HCEC 1CT (cell line): ENCODE measurements around the gene CKMT2.

Experiments
- DNase-seq: peaks from one replicate; pipeline ENCODE4 v3.0.0-alpha.2; 2017

CKMT2 gene

DNA sequence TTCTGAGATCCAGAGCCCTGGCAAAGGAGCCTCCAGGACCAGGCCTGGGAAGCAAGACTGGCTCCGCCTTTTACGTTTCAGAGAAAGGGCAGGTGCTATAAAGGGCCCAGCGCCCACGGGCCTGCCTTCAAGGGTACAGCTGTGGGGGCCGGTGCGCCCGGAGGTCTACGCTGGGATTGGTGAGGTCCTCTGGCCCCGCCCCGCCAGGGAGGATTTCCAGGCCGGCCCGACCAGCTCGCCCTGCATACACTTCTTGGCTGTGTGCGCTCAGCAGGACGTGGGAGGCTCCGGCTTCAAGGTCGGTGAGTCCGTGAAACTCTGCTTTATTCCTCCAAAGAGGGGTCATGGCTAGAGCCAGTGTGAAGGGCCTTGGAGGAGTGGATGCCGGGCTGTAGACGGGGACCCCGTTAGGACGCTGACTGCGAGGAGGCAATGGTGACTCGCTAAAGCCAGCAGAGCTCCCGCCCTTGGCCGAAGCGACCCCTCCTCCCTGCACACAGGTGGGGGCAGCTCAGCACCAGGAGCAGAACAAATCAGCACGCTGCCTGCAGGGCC lies at the start of gene CKMT2:
Gene CKMT2, plus strand, starts transcription at position 243 of the 555 bp plus-strand sequence. CDS start 17,811 bp downstream, outside the sequence.
- no peak for DNase-seq

DNA sequence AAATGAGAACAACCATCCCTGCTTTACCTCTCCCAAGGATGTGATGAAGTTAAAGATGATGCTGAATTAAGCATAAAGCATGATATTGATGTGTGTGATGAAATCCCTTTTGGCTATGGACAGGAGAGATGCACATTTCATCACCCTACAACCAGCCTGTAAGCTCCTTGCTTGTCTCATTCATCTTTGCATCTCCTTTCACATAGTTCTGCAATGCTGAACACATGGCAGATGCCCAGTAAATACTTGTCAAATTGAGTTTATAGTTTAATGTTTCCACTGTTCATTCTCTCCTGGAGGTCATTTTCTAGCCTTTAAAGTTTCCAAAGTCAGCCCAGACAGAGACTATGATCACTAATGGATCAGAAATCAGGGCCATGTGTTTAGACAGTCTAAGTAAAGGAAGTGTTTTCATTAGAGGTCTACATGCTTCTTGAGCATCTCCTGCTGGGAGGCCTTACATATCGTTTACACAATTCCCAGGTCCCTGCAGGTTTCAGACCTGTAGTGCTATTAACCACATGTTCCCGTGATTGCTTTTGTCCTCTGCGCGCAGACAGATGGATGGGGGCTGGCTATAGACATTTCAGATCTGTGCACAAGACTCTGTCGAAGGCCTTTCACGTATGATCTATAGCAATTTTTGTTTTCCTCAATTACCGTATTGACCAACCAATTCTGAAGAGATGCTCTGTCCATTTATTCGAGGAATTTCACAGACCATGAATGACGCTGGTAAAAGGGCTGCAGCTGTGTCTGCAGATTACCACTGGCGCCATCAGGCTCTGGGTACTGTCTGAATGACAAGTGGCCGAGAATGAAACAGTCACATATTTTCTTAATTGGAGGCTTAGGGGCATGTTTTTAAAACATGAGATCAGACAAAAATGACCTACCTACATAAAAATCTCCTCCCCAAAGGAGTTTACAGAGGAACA lies 49.0 kb upstream of the CKMT2 start:
- DNase-seq = no peak

DNA sequence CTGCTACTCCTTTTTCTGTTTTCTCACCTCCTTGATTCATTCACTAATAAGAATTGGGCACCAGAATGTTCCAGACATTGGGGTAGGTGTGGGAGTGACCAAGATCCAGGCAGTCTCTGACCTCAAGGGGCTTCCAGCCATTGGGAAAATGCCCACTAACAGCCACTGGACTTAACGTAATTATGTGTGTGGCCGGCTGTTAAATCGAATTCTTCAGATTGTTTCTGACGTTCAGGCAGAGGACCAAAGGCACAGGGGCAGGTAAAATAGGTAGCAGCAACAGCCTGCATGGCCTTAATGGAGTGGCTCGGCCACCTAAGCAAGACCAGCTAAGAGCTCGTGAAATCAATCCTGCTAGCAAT lies 48.4 kb upstream of the CKMT2 start:
- no peak for DNase-seq

DNA sequence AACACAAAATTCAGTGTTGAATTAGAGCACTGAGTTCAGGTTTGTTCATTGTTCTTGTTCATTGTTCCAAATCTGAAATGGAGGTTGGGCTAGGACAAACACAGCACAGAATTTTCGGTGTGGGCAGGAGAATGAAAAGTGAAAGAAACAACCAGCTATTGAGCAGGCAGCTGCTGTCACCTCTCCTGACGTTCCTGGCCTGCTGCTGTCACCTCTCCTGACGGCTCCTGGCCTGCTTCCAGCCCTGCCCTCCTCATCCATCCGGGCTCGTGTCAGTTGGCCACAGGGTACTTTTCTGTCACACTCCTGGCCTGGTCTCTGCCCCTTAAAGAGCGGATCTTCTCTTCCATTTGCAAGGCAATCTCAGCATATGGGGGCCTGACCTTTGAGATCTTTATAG lies 45.2 kb upstream of the CKMT2 start:
- DNase-seq = no peak

GRCh38 chr5:81188962-81189361 lies 44.2 kb upstream of the CKMT2 start:
- no peak for DNase-seq

GRCh38 chr5:81189875-81190498 lies 43.1 kb upstream of the CKMT2 start:
- DNase-seq = no peak

DNA sequence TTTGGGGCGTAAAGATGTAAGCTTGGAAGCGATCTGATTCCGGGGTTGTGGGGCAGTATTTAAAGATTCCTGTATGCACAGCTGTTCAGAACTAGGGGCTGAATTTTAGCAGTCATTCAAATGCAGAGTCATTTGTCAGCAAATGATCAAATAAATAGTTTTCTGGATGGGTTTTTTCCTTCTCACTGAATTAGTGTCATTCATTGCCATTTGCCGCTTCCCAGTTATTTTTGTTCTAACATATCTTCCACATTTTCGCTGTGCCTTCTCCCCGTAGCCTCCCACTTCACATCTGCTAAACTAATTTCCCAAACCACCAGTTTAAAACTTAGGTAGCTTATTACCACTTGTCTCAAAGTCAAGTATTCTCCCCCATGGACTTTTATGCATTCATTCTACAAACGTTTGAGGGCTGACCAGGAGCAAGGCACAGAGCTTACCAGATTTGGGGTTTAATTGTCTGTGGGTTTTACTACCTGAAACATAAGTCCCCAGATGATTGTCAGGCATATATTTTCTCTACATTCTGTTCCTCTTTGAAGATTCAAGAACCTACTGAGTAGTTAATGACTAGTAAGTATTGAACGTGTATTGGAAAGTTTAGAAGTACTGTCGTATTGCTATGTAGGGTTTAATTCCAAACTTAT lies 41.3 kb upstream of the CKMT2 start:
- no peak for DNase-seq

GRCh38 chr5:81192373-81192750 lies 40.8 kb upstream of the CKMT2 start:
- DNase-seq = no peak

- DNase-seq = peak; percentile 50
These were observed 38.3 kb upstream of the CKMT2 start for GRCh38 chr5:81194633-81195334.

- DNase-seq = no peak
These were observed 37.7 kb upstream of the CKMT2 start for GRCh38 chr5:81195335-81195929.

GRCh38 chr5:81202655-81203054 lies 30.5 kb upstream of the CKMT2 start:
- no peak for DNase-seq

- no peak for DNase-seq
These were observed 29.4 kb upstream of the CKMT2 start for GRCh38 chr5:81203729-81204128.

- no peak for DNase-seq
These were observed 28.9 kb upstream of the CKMT2 start for GRCh38 chr5:81204205-81204604.

DNA sequence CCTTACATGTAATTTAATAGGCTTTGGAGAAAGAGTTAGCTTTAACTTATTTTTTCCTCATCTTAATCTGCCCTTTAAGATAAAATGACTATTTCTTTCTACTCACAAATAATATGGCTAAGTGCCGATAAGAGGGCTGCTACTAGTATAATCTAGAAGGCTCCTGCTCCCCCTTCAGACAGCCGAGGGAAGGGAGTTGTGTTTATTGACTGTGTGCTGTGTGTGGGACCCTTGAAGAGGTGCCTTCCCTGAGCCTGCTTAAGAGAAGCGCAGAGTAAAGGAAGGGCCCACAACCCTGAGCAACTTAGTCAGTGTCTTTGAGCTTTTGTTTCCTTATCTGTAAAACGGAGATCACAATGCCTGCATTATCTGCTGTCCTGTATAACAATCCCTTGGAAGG lies 28.1 kb upstream of the CKMT2 start:
- no peak for DNase-seq

- peak; percentile 13 for DNase-seq
These were observed 26.1 kb upstream of the CKMT2 start for GRCh38 chr5:81207009-81207408.

DNA sequence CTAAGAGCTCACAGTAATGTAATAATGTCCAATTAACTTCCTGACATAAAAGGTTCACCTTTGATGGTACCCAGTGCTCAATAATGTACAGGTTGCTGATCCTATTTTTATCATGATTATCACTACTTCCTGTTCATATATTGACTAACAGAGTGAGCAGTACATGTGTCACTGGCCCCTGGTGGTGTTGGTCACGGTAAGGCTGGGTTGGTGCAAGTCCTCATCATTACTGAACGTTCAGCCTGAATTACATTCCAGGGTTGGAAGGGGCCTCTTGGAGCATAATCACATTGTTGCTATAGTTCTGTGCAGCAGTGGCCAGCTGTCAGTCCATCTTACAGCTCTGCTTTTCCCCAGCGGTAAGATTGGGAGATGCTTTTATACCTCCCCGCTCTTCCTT lies 24.2 kb upstream of the CKMT2 start:
- DNase-seq = peak; percentile 50

DNA sequence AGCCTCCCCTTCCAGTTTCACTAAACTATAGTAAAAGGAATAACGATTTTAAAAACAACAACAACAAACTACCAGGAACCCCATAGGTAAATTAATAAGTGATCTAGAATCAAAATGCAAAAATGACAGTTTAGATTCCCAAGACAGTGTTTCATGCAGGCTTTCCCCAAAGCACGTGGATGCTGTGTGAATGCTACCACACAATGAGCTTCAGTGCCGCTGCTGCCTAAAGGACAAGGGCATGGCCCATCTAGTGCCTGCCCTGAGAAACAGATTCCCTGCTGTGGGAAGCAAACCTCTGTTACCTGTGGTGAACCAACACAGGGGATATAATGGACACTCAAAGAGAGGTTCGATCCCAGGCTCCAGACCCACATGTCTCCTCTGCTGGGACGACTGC lies 23.7 kb upstream of the CKMT2 start:
- DNase-seq = no peak

DNA sequence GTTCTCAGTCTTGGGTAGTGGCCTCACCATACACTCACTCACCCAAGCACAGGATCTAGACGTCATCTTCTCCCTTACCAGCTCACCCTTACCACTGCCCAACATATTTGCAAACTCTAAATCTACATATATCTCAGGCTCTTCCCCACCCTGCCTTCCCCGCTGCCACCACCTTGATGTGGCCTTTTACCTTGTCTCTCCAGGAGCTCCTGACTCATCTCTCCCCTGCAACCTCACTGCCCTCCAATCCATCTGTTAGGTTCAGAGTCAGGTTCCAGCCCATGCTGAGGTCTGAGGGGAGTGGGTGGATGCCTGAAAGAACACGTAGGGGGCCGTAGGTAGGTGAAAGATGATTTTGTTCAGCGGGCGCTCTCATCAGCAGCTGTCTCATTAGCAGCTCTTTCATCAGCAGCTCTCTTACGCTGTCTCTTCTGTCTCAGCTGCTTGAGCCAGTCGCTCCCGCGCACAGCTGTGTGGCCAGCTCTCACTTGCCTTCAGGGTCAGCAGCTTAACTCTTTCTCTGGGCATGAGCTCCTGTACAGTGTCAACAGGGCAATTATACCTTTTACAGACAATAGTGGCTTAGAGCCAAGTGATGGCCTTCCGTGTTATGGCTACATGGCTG lies 23.1 kb upstream of the CKMT2 start:
- no peak for DNase-seq

GRCh38 chr5:81212211-81212751 lies 20.8 kb upstream of the CKMT2 start:
- DNase-seq = no peak

DNA sequence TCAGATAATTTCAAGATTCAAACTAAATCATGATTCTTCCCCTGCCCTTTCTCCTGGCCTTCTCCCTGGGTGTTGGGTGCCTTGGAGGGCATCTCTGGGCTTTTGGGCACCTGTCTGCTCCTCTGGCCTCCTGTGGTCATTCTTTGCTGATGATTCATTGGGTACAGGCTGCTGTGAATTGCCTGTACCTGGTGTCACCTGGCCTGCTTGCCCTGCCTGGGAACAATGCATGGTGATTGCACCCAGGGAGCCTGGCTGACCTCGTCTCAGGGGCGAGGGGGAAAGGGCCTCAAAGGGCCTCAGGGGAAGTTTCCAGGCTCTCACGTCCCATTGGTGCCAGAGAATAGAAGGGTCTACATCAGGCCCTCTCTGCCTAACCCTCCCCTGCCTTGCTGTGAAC lies 20.1 kb upstream of the CKMT2 start:
- DNase-seq = no peak

GRCh38 chr5:81214848-81215247 lies 18.3 kb upstream of the CKMT2 start:
- no peak for DNase-seq

GRCh38 chr5:81216152-81216551 lies 17.0 kb upstream of the CKMT2 start:
- DNase-seq = no peak
